ENCODE results near the gene GYG2.

GYG2 gene

GRCh38 chrX:2817036-2817435 lies 11.7 kb upstream of the GYG2 start:
- DNase-seq (ENCODE audit: low spot score), result no peak

- DNase-seq (ENCODE audit: low spot score), result no peak
Measured at GRCh38 chrX:2819345-2820135, 9.2 kb upstream of the GYG2 start.

- DNase-seq (ENCODE audit: low spot score), result no peak
Measured at GRCh38 chrX:2820136-2820771, 8.5 kb upstream of the GYG2 start.

DNA sequence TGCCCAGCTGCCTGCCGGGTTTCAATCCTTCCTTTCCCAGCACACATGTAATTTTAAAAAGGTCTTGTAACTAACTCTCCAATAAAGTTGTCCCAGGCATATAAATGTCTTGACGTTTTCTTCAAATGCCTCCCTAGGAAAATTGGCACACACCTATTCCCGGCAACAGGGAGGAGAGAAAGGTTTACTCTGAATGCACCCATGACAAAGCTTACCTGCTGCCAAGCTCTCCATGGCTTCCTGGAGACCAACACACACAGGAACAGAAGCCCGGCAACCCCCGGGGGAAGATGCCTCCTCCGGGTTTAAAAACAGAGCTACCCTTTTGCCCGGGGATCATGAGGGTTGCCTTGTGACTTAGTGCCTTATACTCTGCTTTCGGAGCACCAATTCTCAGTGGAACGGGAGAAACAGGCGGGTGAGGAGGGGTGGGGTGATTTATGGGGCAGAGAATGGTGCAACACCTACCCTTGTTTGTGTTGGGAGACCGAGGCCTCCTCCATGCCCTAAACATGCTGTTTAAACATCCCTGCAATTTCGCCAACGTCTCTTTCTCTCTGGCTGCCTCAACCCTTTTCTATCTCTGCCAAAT lies 4.8 kb upstream of the GYG2 start:
- DNase-seq (ENCODE audit: low spot score), result no peak

DNA sequence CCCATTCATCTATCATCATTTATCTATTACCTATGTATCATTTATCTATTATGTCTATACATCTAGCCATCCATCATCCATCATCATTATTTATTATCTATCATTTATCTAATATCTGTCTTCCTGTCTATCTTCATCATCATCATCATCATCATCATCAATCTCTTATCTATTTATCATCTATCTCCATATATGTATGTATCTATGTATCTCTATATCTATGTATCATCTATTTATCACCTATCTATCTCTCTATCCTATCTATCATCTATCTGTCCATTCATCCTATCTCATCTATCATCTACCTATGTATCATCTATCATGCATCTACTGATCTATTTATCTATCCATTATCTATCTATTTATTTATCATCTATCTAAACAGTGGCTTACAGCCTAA lies 3.8 kb upstream of the GYG2 start:
- DNase-seq (ENCODE audit: low spot score), result no peak

DNA sequence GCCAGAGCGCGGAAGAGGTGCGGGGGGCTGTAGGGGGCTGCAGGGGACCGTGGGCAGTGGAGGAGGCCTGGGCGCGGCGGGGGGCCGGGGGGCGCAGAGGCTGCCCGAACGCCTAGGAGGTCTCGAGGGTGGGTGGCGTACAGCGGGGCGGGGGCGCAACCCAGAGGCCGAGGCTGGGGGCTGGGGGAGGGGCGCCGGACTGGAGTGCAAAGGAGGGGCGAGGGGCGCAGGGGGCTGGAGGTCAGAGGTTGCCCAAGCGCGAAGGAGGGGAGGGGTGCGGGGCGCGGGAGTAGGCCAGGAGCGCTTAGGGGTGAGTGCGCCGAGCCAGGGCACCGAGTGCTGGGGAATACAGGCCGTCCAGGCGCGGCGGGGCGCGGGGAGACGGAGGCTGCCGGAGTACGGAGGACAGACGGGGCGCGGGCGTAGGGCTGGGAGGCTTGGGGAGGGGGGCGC lies 255 bp downstream of the GYG2 start:
- DNase-seq (ENCODE audit: low spot score), result no peak

DNA sequence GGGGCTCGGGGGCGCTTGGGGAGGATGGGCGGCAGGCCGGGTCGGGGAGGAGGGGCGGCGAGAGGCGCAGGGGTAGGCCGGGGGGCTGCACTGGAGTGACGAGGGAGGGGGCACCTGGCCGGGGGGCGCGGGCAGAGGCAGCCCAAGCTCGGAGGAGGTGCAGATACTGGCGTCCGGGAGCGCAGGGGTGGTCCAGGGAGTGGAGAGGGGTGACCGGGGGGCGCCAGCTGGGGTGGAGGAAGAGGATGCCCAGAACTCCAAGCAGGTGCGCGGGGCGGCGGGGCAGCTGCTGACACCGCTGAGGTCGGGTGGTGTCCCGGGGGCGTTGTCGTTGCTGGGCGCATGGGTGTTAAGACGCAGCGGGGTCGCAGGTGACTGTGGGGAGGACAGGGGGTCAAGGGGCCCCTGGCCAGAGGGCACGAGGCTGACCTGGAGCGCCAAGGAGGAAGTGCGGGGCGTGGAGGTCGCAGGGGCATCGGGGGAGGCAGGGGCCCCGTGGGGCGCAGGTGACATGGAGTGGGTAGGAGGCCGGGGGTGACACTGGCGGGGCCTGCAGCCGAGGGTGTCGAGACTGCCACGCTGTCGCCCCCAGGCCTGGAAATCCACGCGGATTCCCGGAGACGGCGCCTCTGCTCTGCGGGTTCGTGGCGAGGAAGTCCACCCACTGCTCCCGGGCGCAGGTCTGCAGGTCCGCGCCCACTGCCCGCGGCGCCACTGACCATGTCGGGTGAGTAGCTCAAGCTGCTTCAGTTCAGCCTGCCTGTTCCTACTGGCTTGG lies 928 bp downstream of the GYG2 start:
- no peak for DNase-seq (ENCODE audit: low spot score)

GRCh38 chrX:2831471-2832228 lies 2.9 kb downstream of the GYG2 start:
- no peak for DNase-seq (ENCODE audit: low spot score)

DNA sequence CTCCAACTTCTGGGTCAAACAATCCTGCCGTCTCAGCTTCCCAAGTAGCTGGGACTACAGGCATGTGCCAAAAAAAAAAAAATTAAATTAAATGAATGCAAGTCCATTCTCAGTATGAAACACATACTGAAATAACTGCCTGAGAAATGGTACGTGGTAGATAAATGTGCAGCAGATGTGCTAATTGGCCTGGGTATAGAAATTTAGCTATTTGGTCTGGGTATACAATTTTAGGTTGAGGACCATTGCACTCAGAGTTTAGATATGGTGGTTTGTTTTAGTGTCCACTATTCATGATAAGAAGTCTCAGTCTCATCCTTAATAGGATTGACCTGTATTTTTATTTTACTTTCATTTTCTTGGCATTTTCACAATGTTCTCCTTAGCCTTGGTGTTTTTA lies 9.2 kb downstream of the GYG2 start:
- no peak for DNase-seq (ENCODE audit: low spot score)

DNA sequence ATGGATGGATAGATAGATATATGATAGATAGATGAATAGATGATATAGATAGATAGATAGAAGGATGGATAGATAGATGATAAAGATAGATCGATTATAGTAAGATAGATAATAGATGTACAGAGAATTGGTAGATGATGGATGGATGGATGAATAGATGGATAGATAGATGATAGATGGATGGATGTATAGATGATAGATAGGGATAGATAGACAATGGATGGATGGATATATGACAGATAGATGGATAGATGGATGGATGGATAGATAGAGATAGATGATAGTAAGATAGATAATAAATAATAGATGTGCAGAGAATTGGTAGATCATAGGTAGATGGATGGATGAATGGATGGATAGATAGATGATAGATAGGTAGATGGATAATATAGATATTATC lies 12.2 kb downstream of the GYG2 start:
- no peak for DNase-seq (ENCODE audit: low spot score)

GRCh38 chrX:2841537-2841936 lies 12.8 kb downstream of the GYG2 start:
- no peak for DNase-seq (ENCODE audit: low spot score)

DNA sequence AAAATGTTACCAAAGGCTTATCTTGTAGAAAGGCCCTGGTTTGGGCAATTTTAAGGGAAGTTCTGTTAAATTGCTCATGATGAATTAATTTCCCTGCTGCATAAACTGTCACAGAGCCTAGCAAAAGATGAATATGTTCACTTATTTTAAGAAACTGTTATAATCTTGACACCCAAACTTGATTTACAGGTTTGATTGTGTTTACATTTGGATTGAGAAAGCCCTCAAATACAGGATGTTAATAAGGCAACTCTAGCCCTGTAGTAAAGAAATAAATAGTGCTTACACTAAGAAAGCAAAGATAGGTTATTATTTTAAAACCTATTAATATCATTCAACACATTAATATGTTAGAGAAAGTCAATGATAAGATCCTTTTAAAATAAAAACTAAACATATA lies 18.3 kb downstream of the GYG2 start:
- no peak for DNase-seq (ENCODE audit: low spot score)

DNA sequence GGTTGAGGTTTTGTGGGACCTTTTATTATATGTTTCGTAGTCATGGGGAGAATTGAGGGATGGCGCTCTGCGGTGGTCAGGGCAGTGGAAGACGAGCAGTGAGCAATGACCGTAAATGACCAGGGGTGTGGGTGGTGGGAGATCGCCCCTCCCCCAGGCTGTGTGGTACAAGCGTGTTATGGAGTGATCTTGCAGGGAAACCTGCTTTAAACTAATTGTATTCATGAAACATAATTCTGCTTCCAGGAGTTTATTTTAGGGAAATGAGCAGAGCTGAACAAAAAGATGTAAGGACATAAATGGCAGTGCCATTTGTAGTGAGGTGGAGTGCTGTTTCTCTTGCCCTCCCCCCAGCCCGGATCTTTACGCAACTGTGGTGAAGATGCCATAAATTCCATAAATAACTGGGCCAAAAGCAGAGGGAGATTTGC lies 20.2 kb downstream of the GYG2 start:
- DNase-seq (ENCODE audit: low spot score), result no peak

DNA sequence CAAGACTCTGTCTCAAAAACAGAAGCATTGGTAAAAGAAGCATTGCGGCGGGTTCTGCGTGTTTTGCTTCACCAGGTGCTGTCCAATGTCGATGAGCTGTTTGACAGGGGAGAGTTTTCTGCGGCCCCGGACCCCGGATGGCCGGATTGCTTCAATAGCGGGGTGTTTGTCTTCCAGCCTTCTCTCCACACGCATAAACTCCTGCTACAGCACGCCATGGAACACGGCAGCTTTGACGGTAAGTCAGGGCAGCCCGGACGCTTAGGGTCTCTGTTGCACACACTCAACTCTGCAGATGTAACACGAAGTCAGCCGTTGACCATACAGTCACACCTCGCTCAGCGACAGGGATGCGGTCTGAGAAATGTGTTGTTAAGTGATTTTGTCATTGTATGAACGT lies 26.2 kb downstream of the GYG2 start:
- DNase-seq (ENCODE audit: low spot score), result no peak

DNA sequence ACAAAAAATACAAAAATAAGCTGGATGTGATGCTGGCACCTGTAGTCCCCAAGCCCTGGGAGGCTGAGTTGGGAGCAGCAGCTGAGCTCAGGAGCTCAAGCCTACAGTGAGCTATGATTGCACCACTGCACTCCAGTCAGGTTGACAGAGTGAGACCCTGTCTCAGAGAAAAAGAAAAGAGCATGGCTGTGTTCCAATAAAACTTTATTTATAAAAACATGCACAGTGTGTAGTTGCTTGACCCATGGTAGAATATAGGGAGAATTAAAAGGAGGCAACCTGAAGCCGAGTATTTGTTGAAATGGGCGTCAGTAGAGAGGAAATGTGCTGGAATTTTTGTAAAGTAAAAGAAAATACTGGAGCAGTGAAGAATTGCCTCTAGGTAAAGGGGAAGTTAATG lies 27.0 kb downstream of the GYG2 start:
- DNase-seq (ENCODE audit: low spot score), result no peak

DNA sequence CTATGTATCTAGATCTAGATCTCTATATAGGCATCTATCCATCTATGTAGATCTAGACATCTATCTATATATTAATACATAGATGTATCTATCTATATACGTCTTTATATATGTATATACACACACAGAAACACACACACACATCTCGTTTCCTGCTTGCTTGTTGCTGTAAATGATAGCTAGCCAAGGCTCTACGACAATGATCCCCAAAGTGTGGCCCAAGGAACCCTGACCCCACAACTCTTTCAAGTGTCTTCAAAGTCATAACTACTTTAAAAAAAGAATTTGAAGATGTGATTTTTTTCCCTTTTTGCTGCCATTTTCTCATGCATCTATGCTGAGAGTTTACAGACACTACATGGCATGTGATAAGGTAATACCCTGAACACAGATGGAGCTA lies 28.8 kb downstream of the GYG2 start:
- no peak for DNase-seq (ENCODE audit: low spot score)

- DNase-seq (ENCODE audit: low spot score), result no peak
Measured at GRCh38 chrX:2859197-2859797, 30.6 kb downstream of the GYG2 start.

DNA sequence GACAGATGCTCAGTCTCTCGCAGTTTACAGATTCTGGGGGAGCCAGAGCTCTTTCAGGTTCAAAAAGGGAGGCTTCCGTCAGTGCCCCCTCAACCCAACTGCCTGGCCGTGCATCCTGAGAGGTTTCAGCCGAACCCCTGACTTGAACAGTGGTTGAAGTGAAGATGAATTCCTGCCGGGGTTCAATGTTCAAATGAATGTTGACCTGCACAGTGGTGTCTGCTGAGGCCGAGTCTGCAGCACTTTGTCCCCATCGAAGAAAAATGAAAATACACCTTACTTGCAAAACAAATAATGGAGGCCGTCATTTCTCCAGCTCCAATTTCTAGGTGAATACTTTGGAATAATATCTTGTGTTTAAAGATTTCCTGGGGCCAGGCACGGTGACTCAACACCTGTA lies 33.7 kb downstream of the GYG2 start:
- no peak for DNase-seq (ENCODE audit: low spot score)

- no peak for DNase-seq (ENCODE audit: low spot score)
Measured at GRCh38 chrX:2863646-2864045, 34.9 kb downstream of the GYG2 start.

DNA sequence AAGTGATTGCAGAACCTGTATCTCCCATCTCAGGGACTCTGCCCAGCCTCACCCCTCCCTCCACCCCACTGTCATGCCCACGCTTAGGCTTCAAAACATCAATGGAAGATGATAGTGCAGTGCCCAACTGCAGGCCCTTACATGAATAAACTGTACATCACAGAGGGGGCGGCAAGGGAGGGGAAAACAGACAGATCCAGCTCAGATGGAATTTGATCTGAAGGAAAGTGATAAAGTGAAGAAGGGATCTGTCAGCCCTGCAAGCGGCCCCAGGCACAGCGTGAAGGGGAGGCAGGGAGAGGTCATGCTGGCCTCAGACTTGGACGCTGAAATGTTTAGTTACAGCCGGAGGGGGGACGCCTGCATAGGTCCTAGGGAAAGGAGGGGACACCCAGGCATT lies 38.5 kb downstream of the GYG2 start:
- DNase-seq (ENCODE audit: low spot score), result no peak

- DNase-seq (ENCODE audit: low spot score), result no peak
Measured at GRCh38 chrX:2870650-2871049, 41.9 kb downstream of the GYG2 start.

GRCh38 chrX:2871831-2872230 lies 43.1 kb downstream of the GYG2 start:
- no peak for DNase-seq (ENCODE audit: low spot score)
